Common myeloid progenitor, CD34-positive (primary cell): ENCODE results near the gene ECM1.
A peak's percentile ranks its signal among the peaks of the same experiment; 100 is the strongest.

ENCODE experiments used
- CTCF ChIA-PET: fragments of 350-600 bp; sonication (Branson Sonifier 250); formaldehyde crosslinking; loops from one replicate; lab custom pipeline; 2021; ENCODE audit warnings: antibody characterized with exemption; lab: Charles Lee
- POLR2A ChIA-PET: fragments of 350-600 bp; sonication (Branson Sonifier 250); formaldehyde crosslinking; loops from one replicate; lab custom pipeline; 2021; ENCODE audit warnings: antibody characterized with exemption; lab: Charles Lee
- DNase-seq, 3 donors: peaks; one replicate each; pipeline versions ENCODE4 v3.0.0 to v3.0.0-alpha.2; 2013
- H3K27ac ChIP-seq, 2 experiments: 1 replicate in 1 of 2; 2 replicates in 1 of 2; pipeline ENCODE4 v1.7.0; 2013; ENCODE audit warnings: inconsistent platforms in 2 of 2, low read length in 2 of 2, mild to moderate bottlenecking in 2 of 2, low read depth in 1 of 2, moderate library complexity in 1 of 2; ENCODE audit not compliant: severe bottlenecking in 2 of 2, insufficient read depth in 1 of 2, poor library complexity in 1 of 2
- H3K27me3 ChIP-seq, 5 experiments: replicated peaks in 2 of 5; 1 replicate in 3 of 5; 2 replicates in 2 of 5; pipeline versions ENCODE4 v1.6.1 to v1.7.0; 2013; ENCODE audit warnings: low read length in 4 of 5, mild to moderate bottlenecking in 2 of 5, moderate library complexity in 2 of 5, inconsistent platforms in 1 of 5; ENCODE audit not compliant: insufficient read depth in 5 of 5, control insufficient read depth in 4 of 5
- H3K36me3 ChIP-seq, 4 experiments: 1 replicate in 2 of 4; 2 replicates in 2 of 4; pipeline versions ENCODE4 v1.6.1 to v1.7.0; 2013; ENCODE audit warnings: low read length in 3 of 4, control low read depth in 1 of 4, mild to moderate bottlenecking in 1 of 4; ENCODE audit not compliant: control insufficient read depth in 4 of 4, insufficient read depth in 4 of 4
- H3K4me1 ChIP-seq, 4 experiments: 1 replicate in 3 of 4; 2 replicates in 1 of 4; pipeline versions ENCODE4 v1.6.1 to v1.7.1; 2013; ENCODE audit warnings: low read length in 3 of 4, mild to moderate bottlenecking in 3 of 4, control low read depth in 1 of 4, inconsistent platforms in 1 of 4, moderate library complexity in 1 of 4; ENCODE audit not compliant: control insufficient read depth in 4 of 4, insufficient read depth in 4 of 4; ENCODE audit errors: control extremely low read depth in 1 of 4
- H3K4me3 ChIP-seq, 7 experiments: 1 replicate in 4 of 7; 2 replicates in 3 of 7; pipeline versions ENCODE4 v1.5.1 to v1.7.0; 2013; ENCODE audit warnings: mild to moderate bottlenecking in 7 of 7, low read length in 6 of 7, moderate library complexity in 6 of 7, inconsistent platforms in 2 of 7, low read depth in 2 of 7, control low read depth in 1 of 7; ENCODE audit not compliant: insufficient read depth in 4 of 7, control insufficient read depth in 1 of 7; ENCODE audit errors: extremely low read depth in 1 of 7
- H3K9me3 ChIP-seq, 5 experiments: 1 replicate in 4 of 5; 2 replicates in 1 of 5; pipeline versions ENCODE4 v1.6.1 to v1.7.1; 2013; ENCODE audit warnings: low read length in 4 of 5, mild to moderate bottlenecking in 2 of 5, inconsistent platforms in 1 of 5, low read depth in 1 of 5, moderate library complexity in 1 of 5; ENCODE audit not compliant: control insufficient read depth in 4 of 5, insufficient read depth in 2 of 5; ENCODE audit errors: control extremely low read depth in 1 of 5
- WGBS: methylation state at CpG from one replicate; pipeline ENCODE4 v1.1.5; 2013; ENCODE audit not compliant: insufficient coverage; 5-methylcytosine and 5-hydroxymethylcytosine counted together

The ECM1 gene

DNA sequence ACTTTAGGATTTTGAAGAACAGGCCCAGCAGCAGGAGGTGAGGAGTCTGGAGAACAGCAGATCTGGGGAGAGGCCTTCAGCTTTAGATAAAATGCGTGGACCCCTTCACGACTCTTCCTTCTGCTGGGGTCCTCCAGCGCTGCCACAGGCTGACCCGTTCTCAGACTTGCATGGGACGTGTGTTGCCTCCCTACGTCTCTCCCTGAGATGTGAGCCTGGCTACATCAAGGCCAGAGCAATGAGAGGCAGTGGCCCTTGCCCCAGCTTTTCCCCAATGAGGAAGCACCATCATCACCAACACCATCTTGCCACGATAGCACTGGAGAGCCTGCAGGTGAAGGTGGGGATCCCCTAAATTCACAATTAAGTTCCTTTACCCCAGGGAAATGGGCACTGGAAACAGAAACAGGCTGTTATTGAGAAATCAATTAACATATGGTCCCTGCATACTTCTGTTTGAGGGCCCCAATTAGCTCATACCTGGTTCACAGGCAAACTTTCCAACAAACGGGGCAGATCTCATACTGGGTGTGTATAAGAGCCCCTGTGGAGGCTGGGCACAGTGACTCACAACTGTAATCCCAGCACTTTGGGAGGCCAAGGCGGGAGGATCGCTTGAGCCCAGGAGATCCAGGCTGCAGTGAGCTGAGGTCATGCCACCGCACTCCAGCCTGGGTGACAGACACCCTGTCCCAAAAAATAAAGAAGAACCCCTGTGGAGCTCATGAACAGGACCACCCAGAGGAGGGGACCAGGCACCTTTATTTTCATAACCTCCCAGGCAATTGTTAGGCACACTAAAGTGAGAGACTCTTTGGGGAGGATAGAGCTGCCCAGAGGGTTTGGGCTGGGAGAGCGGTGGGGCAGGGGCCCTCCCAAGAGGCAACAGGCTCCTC lies 29.2 kb downstream of the ECM1 start:
- Histone ChIP-seq H3K4me1 (peaks cover 0 to 8% (median 0%) of the 10 kb centered on the region in 4 experiments), H3K27ac (no peak overlapping the region)

DNA sequence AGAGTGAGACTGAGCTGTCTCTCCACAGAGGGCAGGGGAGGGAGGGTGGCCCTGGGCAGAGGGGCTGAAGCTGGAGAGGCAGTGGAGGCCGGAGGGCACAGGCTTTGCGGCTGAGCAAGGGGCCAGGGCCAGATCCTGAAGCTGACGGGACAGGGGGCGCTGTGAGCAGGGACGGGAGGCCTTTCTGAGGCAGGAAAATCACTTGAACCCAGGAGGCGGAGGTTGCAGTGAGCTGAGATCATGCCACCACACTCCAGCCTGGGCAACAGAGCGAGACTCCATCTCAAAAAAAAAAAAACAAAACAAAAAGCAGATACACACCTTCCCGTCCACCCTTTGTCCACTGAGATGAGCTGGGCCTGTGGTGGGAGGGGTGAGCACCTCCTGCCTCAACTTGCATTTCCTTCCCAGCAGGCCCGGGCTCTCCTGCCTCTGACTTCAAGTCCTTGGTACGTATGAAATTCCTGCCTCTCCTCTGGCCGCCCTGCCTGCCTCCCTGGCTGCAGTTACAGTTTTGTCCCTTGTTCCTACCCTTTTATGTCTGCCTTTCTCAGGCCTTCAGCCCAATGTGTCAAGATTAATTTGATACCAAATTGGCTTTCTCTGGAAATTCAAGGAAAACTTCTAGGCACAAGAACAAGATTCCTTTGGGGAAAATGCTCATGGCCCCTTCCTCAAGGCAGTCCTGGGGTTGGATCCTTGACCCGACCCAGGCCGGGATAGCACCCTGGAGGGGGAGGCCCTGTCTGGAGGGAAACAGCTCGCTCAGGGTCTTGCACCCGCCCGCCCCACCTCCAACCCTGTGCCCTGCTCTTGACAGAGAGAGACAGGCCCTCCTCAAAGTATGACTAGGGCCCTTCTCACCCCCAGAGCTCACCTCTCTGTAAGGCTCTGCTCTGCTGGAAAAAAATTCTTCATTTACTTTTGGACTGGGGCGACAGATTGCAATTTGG lies 30.1 kb downstream of the ECM1 start:
- CTCF ChIA-PET = interaction anchor here (0.9 to 2.4 kb wide), 6 partner anchors 9 to 23 kb away, joined by 3 to 14 read pairs (median 4); partner anchors contain the start of gene FALEC
- no peaks in the 10 kb centered on the region for H3K36me3 ChIP-seq
- 85% methylated on average over 13 of the region's 17 CpGs for WGBS
- DNase-seq = no peak
- no peak overlapping the region for H3K4me3 ChIP-seq
- no peaks in the 10 kb centered on the region for H3K27me3 ChIP-seq
- no peak overlapping the region for H3K27ac ChIP-seq
- POLR2A ChIA-PET = no interaction called here
- H3K4me1 ChIP-seq = peaks cover 0 to 8% (median 0%) of the 10 kb centered on the region in 4 experiments
- no peaks in the 10 kb centered on the region for H3K9me3 ChIP-seq

More for the DNA sequence above, 29.2 kb downstream of the ECM1 start:
- no peaks in the 10 kb centered on the region for H3K27me3 ChIP-seq
- H3K36me3 ChIP-seq = no peaks in the 10 kb centered on the region
- no peaks in the 10 kb centered on the region for H3K9me3 ChIP-seq
- WGBS = 99% methylated on average over 7 of the region's 12 CpGs
- no peak for DNase-seq
- H3K4me3 ChIP-seq = no peak overlapping the region
- POLR2A ChIA-PET = no interaction called here
- CTCF ChIA-PET = interaction anchor here (0.9 to 2.4 kb wide), 9 partner anchors 8 to 24 kb away, joined by 3 to 14 read pairs (median 4); partner anchors contain the start of genes ADAMTSL4 and FALEC

DNA sequence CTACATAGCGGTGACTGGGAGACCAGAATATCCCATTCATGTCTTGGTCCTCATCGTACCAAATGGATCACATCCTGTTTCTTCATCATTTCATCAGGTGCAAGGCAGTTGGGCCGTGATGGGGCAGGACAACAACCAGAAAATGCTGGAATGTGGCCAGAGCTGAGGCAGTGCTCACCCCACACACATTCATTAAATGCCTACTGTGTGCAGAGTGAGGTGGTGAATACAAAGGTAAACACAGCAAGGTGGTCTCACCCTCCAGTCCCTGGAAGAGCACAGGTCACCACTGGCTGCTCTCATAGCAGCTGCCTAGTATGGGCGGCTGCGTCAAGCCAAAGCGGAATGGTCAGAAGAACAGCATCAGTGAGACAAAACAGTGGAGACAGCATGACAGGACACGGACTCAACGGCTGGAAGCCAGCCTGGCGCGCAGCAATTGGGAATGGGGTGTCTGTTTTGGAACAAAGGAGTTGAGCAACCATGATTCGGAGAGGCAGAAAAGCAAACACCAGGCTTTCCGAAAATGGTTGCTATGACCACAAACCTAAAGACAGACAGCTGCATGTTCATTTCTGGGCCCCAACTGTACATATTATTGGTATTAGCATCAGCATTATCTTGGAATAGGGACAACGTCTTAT lies 35.7 kb downstream of the ECM1 start:
- H3K27me3 ChIP-seq = no peaks in the 10 kb centered on the region
- CTCF ChIA-PET = interaction anchor here (1.0 to 10.5 kb wide), 3 partner anchors 10 to 78 kb away, joined by 3 to 59 read pairs (median 6); no protein-coding TSS in a partner anchor
- no peak overlapping the region for H3K27ac ChIP-seq
- peaks cover 0 to 5% (median 4%) of the 10 kb centered on the region in 4 experiments for H3K4me1 ChIP-seq
- 100% methylated on average over 12 of the region's 13 CpGs for WGBS
- no peak overlapping the region for H3K4me3 ChIP-seq
- POLR2A ChIA-PET = no interaction called here
- H3K9me3 ChIP-seq = no peaks in the 10 kb centered on the region
- no peaks in the 10 kb centered on the region for H3K36me3 ChIP-seq
- no peak for DNase-seq

DNA sequence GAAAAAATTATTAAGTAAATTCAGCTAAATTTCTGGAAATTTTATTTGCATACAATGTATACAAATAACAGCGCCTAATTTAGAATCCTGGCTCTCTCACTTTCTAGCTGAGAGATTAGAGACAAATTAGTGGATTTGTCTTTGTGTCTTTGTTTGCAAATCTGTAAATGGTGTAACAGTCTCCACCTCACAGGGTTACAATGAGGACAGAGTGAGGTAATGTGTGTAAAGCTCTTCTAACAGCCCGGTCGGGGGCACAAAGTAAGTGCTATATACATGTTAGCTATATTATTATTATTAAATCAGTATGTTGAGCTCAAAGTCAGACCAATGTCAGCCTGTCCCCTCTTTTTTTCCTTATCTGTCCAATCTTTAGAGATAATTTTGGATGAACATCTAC lies 36.3 kb downstream of the ECM1 start:
- Histone ChIP-seq H3K4me3 (no peak overlapping the region), H3K9me3 (no peaks in the 10 kb centered on the region), H3K4me1 (peaks cover 0 to 7% (median 6%) of the 10 kb centered on the region in 4 experiments), H3K36me3 (no peaks in the 10 kb centered on the region), H3K27ac (no peak overlapping the region), H3K27me3 (no peaks in the 10 kb centered on the region)
- DNase-seq = no peak
- ChIA-PET POLR2A (no interaction called here), CTCF (interaction anchor here (1.0 to 10.5 kb wide), 3 partner anchors 11 to 79 kb away, joined by 3 to 59 read pairs (median 6); no protein-coding TSS in a partner anchor)
- no CpG with 5 or more reads among the region's 3 CpGs for WGBS

DNA sequence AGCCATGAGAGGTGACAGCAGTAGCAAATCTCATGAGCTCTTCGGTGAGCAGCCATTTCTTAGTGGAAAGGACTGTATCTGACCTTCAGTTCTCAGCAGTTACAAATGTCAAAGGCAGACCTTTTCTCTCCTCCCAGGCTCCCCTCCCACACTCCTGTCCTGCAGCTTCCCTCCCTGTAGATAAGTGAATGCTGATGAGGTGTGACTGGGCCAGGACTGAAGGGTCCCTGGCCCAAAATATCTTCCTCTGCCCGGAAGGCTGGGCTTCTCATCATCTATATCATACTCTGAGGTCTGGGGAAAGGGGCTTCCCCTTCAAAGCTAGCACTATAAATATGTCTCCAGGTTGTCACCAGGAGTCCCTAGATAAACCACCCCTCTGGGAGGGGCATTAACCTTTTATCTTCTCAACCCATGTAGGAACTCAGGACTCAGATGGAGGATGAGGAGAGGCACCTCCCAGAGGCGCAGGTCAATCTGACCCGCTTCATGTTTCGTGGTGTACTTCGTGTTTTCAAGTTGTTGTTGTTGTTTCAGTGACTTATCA lies 37.6 kb downstream of the ECM1 start:
- Histone ChIP-seq H3K9me3 (no peaks in the 10 kb centered on the region), H3K4me3 (no peak overlapping the region), H3K4me1 (peaks cover 0 to 19% (median 18%) of the 10 kb centered on the region in 4 experiments), H3K36me3 (no peaks in the 10 kb centered on the region), H3K27me3 (no peaks in the 10 kb centered on the region), H3K27ac (no peak overlapping the region)
- peak in 1 of 3 donors; percentile 25 for DNase-seq
- POLR2A ChIA-PET = no interaction called here
- CTCF ChIA-PET = interaction anchor here (10.5 kb wide), 1 partner anchor 13 kb away, joined by 59 read pairs; no protein-coding TSS in a partner anchor
- WGBS = 100% methylated on average over 1 of the region's 6 CpGs

DNA sequence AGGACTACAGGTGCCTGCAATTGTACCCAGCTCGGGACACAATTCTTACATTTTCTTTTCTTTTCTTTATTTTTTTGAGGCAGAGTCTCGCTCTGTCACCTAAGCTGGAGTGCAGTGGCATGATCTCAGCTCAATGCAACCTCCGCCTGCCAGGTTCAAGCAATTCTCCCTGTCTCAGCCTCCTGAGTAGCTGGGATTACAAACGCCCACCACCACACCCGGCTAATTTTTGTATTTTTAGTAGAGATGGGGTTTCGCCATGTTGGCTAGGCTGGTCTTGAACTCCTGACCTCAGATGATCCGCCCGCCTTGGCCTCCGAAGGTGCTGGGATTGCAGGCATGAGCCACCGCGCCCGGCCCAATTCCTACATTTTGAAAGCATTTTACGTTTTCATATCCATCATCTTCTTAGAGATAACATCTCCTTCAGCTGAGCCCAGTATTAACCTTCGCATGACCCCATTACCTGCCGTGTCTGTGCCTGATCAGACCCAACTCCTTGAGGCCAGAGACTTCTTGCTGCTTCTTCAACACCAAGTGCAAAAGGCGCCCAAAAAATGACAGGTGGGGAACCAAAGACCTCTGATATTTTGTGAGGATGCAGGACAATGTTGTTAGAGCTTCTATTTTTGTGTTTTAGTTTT lies 38.5 kb downstream of the ECM1 start:
- no peak for DNase-seq
- Histone ChIP-seq H3K9me3 (no peaks in the 10 kb centered on the region), H3K27me3 (no peaks in the 10 kb centered on the region), H3K36me3 (no peaks in the 10 kb centered on the region), H3K4me3 (no peak overlapping the region), H3K4me1 (peaks cover 4 to 28% (median 26%) of the 10 kb centered on the region in 4 experiments), H3K27ac (no peak overlapping the region)
- ChIA-PET CTCF (interaction anchor here (10.5 kb wide), 1 partner anchor 12 kb away, joined by 59 read pairs; no protein-coding TSS in a partner anchor), POLR2A (no interaction called here)
- 94% methylated on average over 14 of the region's 16 CpGs for WGBS
